ENCODE results near the gene DAW1. TPM values are rescaled to one million over a fixed set of nuclear protein-coding genes. Genes with fewer than 3 reads are reported as not detected.

Gene DAW1
- total RNA-seq, 2 experiments from 2014 or later: not detected

GRCh38 chr2:227864161-227864756 lies 7.2 kb upstream of the DAW1 start:
- intact Hi-C loops (cut with micrococcal nuclease): loop anchor here (5.0 kb wide), 1 partner anchor 207 kb away; no protein-coding TSS in a partner anchor
- H3K4me1 Mint-ChIP-seq (ENCODE audit: low read depth): no peaks in the 10 kb centered on the region
- H3K27ac Mint-ChIP-seq: no peak overlapping the region
- H3K27me3 Mint-ChIP-seq: peaks cover 5% of the 10 kb centered on the region
- CTCF ChIA-PET: no interaction called here
- no peak for ATAC-seq
- POLR2A ChIA-PET: no interaction called here
- no peak for DNase-seq
- no peak overlapping the region for H3K4me3 Mint-ChIP-seq
- no peaks in the 10 kb centered on the region for H3K36me3 Mint-ChIP-seq (ENCODE audit: low read depth)
- no peaks in the 10 kb centered on the region for H3K9me3 Mint-ChIP-seq
- no peak for TF ChIP-seq CTCF (IDR thresholded peaks at IDR 0.05)

- intact Hi-C loops (cut with micrococcal nuclease): no loop called here
- Mint-ChIP-seq H3K27ac (no peak overlapping the region), H3K4me1 (ENCODE audit: low read depth) (no peaks in the 10 kb centered on the region), H3K27me3 (peaks cover 12% of the 10 kb centered on the region), H3K36me3 (ENCODE audit: low read depth) (no peaks in the 10 kb centered on the region), H3K4me3 (no peak overlapping the region), H3K9me3 (no peaks in the 10 kb centered on the region)
- ATAC-seq (no peak), DNase-seq (no peak)
- POLR2A ChIA-PET: no interaction called here
- CTCF ChIA-PET: no interaction called here
- TF ChIP-seq CTCF (IDR thresholded peaks at IDR 0.05): no peak
Measured at GRCh38 chr2:227865291-227865690, 6.1 kb upstream of the DAW1 start.

- CTCF ChIA-PET: interaction anchor here (1.0 kb wide), 1 partner anchor 23 kb away, joined by 5 read pairs; no protein-coding TSS in a partner anchor
- POLR2A ChIA-PET: no interaction called here
- intact Hi-C loops (cut with micrococcal nuclease): no loop called here
- H3K36me3 Mint-ChIP-seq (ENCODE audit: low read depth): no peaks in the 10 kb centered on the region
- peaks cover 19% of the 10 kb centered on the region for H3K27me3 Mint-ChIP-seq
- no peak for TF ChIP-seq CTCF (IDR thresholded peaks at IDR 0.05)
- no peak for DNase-seq
- no peak overlapping the region for H3K4me3 Mint-ChIP-seq
- no peaks in the 10 kb centered on the region for H3K9me3 Mint-ChIP-seq
- no peaks in the 10 kb centered on the region for H3K4me1 Mint-ChIP-seq (ENCODE audit: low read depth)
- ATAC-seq: no peak
- no peak overlapping the region for H3K27ac Mint-ChIP-seq
Measured at GRCh38 chr2:227867386-227867785, 4.0 kb upstream of the DAW1 start.

GRCh38 chr2:227870710-227871374 lies 589 bp upstream of the DAW1 start:
- Mint-ChIP-seq H3K27me3 (peaks cover 34% of the 10 kb centered on the region), H3K4me1 (ENCODE audit: low read depth) (no peaks in the 10 kb centered on the region), H3K27ac (no peak overlapping the region), H3K9me3 (no peaks in the 10 kb centered on the region), H3K36me3 (ENCODE audit: low read depth) (no peaks in the 10 kb centered on the region), H3K4me3 (no peak overlapping the region)
- ChIA-PET POLR2A (no interaction called here), CTCF (interaction anchor here (1.2 to 2.2 kb wide), 2 partner anchors 10 to 18 kb away, joined by 3 to 5 read pairs; no protein-coding TSS in a partner anchor)
- DNase-seq (no peak), ATAC-seq (no peak)
- TF ChIP-seq CTCF (IDR thresholded peaks at IDR 0.05): no peak
- intact Hi-C loops (cut with micrococcal nuclease): no loop called here

- ChIA-PET POLR2A (interaction anchor here (1.2 kb wide), 1 partner anchor 89 kb away, joined by 3 read pairs; no protein-coding TSS in a partner anchor), CTCF (interaction anchor here (1.4 to 2.8 kb wide), 5 partner anchors 10 to 214 kb away, joined by 3 to 15 read pairs (median 6); no protein-coding TSS in a partner anchor)
- no peak for TF ChIP-seq CTCF (IDR thresholded peaks at IDR 0.05)
- Mint-ChIP-seq H3K4me3 (no peak overlapping the region), H3K9me3 (no peaks in the 10 kb centered on the region), H3K4me1 (ENCODE audit: low read depth) (no peaks in the 10 kb centered on the region), H3K27ac (no peak overlapping the region), H3K36me3 (ENCODE audit: low read depth) (no peaks in the 10 kb centered on the region), H3K27me3 (peaks cover 29% of the 10 kb centered on the region)
- ATAC-seq (no peak), DNase-seq (no peak)
- intact Hi-C loops (cut with micrococcal nuclease): no loop called here
Measured at GRCh38 chr2:227872676-227873075, 1.2 kb downstream of the DAW1 start.
